Naive thymus-derived CD8-positive, alpha-beta T cell (primary cell): Measurements from ENCODE around the gene SULT4A1. TPM values are rescaled to one million over a fixed set of nuclear protein-coding genes. Genes with fewer than 3 reads are reported as not detected.

Experiments used
- ATAC-seq, 2 donors: fragments of 150-1000 bp; cut with Tn5 transposase in 1 of 2; sonication (Bioruptor Pico), chemical (Tn5 transposase) in 1 of 2; 1 replicate in 1 of 2; 2 replicates in 1 of 2; pipeline ENCODE4 v1.10.0; 2021; ENCODE audit warnings: mild to moderate bottlenecking in 2 of 2, moderate library complexity in 2 of 2
- POLR2A ChIA-PET: fragments of 350-600 bp; sonication (Branson Sonifier 250); formaldehyde crosslinking; loops from one replicate; lab custom pipeline; 2021; ENCODE audit warnings: antibody characterized with exemption; lab: Charles Lee
- DNase-seq, 10 donors: peaks; one replicate each; pipeline versions ENCODE4 v3.0.0 to v3.0.0-alpha.2; 2020 to 2022
- H3K27ac Mint-ChIP-seq, 10 donors: one replicate each; pipeline ENCODE4 v1.8.0; 2020 to 2022; ENCODE audit warnings: mild to moderate bottlenecking in 10 of 10, mixed read lengths in 10 of 10, moderate library complexity in 4 of 10, inconsistent platforms in 1 of 10
- H3K27me3 Mint-ChIP-seq, 5 donors: one replicate each; pipeline ENCODE4 v1.8.0; 2021 to 2022; ENCODE audit warnings: mixed read lengths in 5 of 5
- H3K36me3 Mint-ChIP-seq, 3 donors: one replicate each; pipeline ENCODE4 v1.8.0; 2020 to 2022; ENCODE audit warnings: mixed read lengths in 3 of 3, mild to moderate bottlenecking in 2 of 3, inconsistent platforms in 1 of 3
- H3K4me1 Mint-ChIP-seq, 4 donors: one replicate each; pipeline ENCODE4 v1.8.0; 2021 to 2022; ENCODE audit warnings: mixed read lengths in 4 of 4
- H3K4me3 Mint-ChIP-seq, 10 donors: one replicate each; pipeline ENCODE4 v1.8.0; 2020 to 2022; ENCODE audit warnings: mild to moderate bottlenecking in 10 of 10, mixed read lengths in 10 of 10, moderate library complexity in 6 of 10, inconsistent platforms in 1 of 10
- H3K9me3 Mint-ChIP-seq, 9 donors: one replicate each; pipeline ENCODE4 v1.8.0; 2020 to 2022; ENCODE audit warnings: mixed read lengths in 9 of 9, mild to moderate bottlenecking in 3 of 9, inconsistent platforms in 1 of 9, moderate library complexity in 1 of 9
- polyA plus RNA-seq, 3 donors: library from polyadenylated mRNA; unstranded; fragments of 300-500 nt; fragmentation: Illumina TruSeq; gene quantifications; one replicate each; pipeline ENCODE4 v1.2.3, GENCODE V29; 2021
- total RNA-seq, 8 experiments: library from RNA in 2 of 8; stranded (reverse) in 2 of 8; gene quantifications; one replicate each; pipeline ENCODE4 v1.2.3 and lab custom pipeline; 2021 to 2026

The SULT4A1 gene
- total and polyA plus RNA-seq, 5 experiments from 2014 or later, result not detected

DNA sequence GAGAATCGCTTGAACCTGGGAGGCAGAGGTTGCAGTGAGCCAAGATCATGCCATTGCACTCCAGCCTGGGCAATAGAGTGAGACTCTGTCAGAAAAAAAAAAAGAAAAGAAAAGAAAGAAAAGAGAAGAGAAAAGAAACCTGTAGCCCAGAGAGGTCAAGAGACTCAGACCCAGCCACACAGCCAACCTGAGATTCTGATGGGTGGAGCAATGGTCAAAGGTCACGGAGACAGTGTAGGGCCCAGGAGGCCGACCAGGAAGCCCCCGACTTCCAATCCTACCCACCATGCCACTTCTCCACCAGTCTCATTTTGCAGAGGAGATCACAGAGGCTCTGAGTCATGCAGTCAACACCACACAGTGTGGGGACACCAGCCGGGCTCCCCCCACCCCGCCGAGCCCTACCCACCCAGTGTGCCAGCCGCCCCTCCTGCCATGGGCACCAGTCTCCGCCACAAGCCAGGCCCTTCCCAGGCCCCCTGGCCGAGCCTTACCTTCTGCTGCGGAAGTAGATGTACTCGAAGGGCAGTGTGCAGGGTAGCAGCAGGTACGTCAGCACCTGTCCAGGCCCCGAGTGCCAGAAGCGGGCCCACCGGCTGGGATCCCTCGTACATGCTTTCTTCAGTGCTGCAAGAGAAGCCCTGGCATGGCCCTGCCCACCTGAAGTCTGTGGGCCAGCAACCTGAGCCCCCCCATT is 21.6 kb upstream of the SULT4A1 start:
- H3K4me3 Mint-ChIP-seq, result no peak overlapping the region
- POLR2A ChIA-PET, result no interaction called here
- no peak for DNase-seq
- H3K36me3 Mint-ChIP-seq, result no peaks in the 10 kb centered on the region
- no peak for ATAC-seq
- H3K9me3 Mint-ChIP-seq, result no peaks in the 10 kb centered on the region
- peaks cover 2 to 5% (median 5%) of the 10 kb centered on the region in 4 donors for H3K4me1 Mint-ChIP-seq
- H3K27ac Mint-ChIP-seq, result peak overlapping the region in 1 of 10 donors; percentile 64
- H3K27me3 Mint-ChIP-seq, result peaks cover 11 to 70% (median 31%) of the 10 kb centered on the region in 5 donors

DNA sequence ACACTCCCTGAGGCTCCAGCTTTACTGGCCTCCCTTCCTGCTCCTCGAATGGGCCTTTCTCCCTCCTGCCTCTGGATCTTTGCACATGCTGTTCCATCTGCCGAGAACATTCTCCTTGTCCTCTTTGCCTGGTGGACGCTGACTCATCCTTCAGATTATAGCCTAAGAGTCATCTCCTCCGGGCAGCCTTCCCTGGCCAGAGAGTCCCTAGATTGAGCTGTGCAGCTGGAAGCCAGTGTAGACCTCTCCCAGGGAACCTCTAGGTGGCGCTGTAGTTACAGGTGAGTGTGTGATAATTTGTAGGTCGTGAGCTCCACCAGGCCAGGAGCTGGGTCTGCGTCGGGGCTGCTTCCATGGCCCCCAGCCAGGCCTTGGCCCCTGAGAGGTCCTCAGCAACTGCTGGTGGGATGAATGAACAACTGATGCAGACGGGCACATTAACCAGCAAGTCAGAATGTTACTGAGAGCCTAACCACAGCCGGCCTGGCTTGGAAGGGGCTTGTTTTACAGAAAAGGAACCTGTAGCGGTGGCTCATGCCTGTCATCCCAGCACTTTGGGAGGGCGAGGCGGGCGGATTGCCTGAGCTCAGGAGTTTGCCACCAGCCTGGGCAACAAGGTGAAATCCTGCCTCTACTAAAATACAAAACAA is 20.8 kb upstream of the SULT4A1 start:
- ATAC-seq (peak; percentile 59 to 66), DNase-seq (peak in 8 of 10 donors; percentile 20 to 51 (median 35))
- POLR2A ChIA-PET, result no interaction called here
- H3K4me1 Mint-ChIP-seq, result peaks cover 2 to 5% (median 5%) of the 10 kb centered on the region in 4 donors
- peak overlapping the region in 1 of 10 donors; percentile 64 for H3K27ac Mint-ChIP-seq
- H3K9me3 Mint-ChIP-seq, result no peaks in the 10 kb centered on the region
- H3K27me3 Mint-ChIP-seq, result peaks cover 13 to 69% (median 30%) of the 10 kb centered on the region in 5 donors
- no peak overlapping the region for H3K4me3 Mint-ChIP-seq
- H3K36me3 Mint-ChIP-seq, result no peaks in the 10 kb centered on the region

DNA sequence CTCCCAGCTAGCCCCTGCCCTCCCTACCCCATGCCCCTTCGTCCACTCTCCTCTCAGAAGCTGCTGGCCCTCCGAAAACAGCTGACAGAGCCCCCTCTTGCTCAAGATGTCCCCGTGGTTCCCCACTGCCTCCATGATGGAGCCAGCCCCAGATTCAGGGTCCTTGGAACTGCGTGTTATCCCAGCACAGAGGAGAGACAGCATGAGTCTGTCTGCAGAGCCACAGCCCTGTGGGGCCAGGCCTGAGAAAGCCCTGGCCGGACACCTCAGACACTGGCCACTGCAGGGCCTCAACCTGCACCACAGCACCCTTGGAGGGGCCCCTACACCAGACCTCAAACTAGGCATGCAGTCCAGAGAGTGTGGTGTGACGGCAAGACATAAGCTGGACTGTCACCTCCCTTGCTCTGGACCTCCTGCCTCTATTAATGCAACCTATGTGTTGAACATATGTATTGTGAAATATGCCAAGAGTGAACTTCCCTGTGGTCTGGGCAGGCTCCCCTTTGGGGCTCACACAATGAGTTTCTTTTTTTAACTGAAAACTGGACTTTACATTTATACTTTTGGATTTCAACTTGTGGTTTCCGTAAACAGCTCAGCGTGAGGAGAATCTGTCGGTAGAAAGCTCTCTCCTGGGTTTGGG is 19.9 kb upstream of the SULT4A1 start:
- DNase-seq (no peak), ATAC-seq (no peak)
- Mint-ChIP-seq H3K4me3 (no peak overlapping the region), H3K27ac (no peak overlapping the region), H3K4me1 (peaks cover 2 to 5% (median 4%) of the 10 kb centered on the region in 4 donors), H3K9me3 (no peaks in the 10 kb centered on the region), H3K36me3 (no peaks in the 10 kb centered on the region), H3K27me3 (peaks cover 12 to 69% (median 31%) of the 10 kb centered on the region in 5 donors)
- POLR2A ChIA-PET, result no interaction called here

DNA sequence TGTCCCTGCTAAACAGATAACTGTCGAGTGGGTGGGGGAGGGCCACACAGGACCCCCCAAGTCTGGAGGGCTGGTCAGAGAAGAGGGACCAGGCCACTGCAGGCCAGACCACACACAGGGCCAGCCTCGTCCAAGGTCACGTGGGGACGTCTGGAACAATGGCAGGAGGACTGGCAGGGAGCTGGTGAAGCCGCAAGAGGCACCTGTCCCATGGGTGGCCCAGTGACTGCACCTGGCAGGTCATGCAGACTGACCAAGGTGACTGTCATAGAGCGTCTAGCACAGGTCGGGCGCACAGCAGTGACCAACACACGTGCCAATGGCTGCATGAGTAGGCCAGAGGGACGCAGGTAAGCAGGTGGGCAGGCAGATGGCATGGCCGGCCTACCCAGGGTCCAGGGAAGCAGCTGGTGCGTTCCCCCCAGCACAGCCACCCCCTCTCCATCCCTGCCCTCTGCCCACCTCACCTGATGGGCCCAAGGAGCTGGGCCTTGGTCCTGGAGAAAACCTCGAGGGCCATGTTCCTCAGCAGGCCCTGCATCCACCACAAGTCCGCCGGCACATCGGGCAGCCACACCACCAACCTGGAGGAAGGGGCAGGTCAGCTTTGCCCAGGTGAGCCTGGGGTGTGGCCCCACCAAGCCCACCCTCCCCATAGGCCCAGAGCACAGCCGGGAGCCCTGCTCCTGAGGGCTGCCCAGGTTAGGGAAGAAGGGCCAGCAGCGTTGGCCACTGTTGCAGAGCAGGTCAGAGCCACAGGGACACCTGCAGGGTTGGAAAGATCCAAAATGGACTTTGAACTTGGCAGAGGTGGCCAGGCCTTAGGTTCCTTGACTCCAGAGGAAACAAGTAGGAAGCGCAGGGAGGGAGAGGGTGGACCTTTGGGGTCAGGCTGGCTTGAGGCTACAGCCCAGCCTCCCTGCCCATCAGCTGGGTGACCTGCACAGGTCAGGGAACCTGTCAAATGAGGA is 19.1 kb upstream of the SULT4A1 start:
- Mint-ChIP-seq H3K27me3 (peaks cover 9 to 69% (median 29%) of the 10 kb centered on the region in 5 donors), H3K4me1 (peaks cover 2 to 5% (median 4%) of the 10 kb centered on the region in 4 donors), H3K9me3 (no peaks in the 10 kb centered on the region), H3K4me3 (no peak overlapping the region), H3K36me3 (no peaks in the 10 kb centered on the region), H3K27ac (no peak overlapping the region)
- no peak for ATAC-seq
- no peak for DNase-seq
- POLR2A ChIA-PET, result no interaction called here

DNA sequence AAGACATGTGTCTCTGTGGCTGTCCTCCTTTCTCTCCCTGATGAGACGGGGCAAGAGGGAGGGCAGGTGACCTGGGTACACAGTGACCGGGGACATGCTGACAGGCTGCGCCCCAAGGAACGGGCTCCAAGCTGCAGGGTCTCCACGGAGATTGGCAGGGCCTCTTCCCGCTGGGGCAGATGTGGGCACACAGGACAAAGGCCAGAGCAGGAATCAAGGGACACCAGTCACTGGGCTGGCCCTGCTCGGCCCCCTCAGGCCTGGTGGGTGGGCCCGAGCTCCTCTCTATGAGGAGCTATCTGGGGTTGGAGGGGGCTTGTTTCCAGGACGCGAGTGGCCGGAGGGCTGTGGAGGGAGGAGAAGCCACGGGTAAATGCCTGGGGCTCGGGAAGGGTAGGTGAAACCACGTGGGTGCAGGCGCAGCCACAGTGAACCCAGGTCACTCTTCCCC is 18.3 kb upstream of the SULT4A1 start:
- no peaks in the 10 kb centered on the region for H3K36me3 Mint-ChIP-seq
- H3K27ac Mint-ChIP-seq, result no peak overlapping the region
- ATAC-seq (no peak), DNase-seq (no peak)
- POLR2A ChIA-PET, result no interaction called here
- H3K27me3 Mint-ChIP-seq, result peaks cover 12 to 71% (median 33%) of the 10 kb centered on the region in 5 donors
- H3K4me1 Mint-ChIP-seq, result peaks cover 2 to 5% (median 4%) of the 10 kb centered on the region in 4 donors
- no peaks in the 10 kb centered on the region for H3K9me3 Mint-ChIP-seq
- H3K4me3 Mint-ChIP-seq, result no peak overlapping the region

DNA sequence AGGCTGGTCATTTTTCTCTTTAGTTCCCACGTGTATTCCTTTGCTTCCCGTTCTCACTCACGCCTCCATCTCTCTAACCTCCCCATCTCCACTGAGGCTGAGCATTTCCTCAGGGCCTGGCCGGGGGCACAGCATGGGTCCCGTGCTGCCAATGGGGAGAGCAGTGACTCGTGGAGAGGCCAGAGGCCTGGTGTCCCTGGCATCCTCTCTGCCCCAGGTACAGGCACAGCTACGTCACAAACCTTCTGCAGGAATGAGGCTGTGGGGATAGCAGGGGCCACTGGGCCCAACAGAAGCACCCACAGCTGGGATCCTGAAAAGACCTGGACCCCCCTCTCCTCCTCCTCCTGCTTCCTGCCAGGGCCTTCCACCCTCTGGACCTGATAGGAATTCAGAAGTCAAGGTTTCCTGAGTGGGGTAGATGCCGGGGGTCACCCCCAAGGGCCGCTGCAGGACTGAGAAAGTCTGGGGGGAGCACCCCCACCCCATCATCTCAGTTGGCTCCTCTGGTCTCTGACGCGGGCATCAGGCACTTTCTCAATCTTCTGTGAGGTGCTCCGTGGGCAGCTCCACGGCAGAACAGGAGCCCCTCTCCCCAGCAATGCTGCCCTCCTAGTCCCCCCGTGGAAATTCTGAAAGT is 17.7 kb upstream of the SULT4A1 start:
- DNase-seq, result no peak
- Mint-ChIP-seq H3K4me1 (peaks cover 2 to 5% (median 3%) of the 10 kb centered on the region in 4 donors), H3K9me3 (peaks cover 0 to 2% (median 0%) of the 10 kb centered on the region in 9 donors), H3K4me3 (no peak overlapping the region), H3K27ac (no peak overlapping the region), H3K27me3 (peaks cover 11 to 71% (median 36%) of the 10 kb centered on the region in 5 donors), H3K36me3 (no peaks in the 10 kb centered on the region)
- no peak for ATAC-seq
- POLR2A ChIA-PET, result no interaction called here

DNA sequence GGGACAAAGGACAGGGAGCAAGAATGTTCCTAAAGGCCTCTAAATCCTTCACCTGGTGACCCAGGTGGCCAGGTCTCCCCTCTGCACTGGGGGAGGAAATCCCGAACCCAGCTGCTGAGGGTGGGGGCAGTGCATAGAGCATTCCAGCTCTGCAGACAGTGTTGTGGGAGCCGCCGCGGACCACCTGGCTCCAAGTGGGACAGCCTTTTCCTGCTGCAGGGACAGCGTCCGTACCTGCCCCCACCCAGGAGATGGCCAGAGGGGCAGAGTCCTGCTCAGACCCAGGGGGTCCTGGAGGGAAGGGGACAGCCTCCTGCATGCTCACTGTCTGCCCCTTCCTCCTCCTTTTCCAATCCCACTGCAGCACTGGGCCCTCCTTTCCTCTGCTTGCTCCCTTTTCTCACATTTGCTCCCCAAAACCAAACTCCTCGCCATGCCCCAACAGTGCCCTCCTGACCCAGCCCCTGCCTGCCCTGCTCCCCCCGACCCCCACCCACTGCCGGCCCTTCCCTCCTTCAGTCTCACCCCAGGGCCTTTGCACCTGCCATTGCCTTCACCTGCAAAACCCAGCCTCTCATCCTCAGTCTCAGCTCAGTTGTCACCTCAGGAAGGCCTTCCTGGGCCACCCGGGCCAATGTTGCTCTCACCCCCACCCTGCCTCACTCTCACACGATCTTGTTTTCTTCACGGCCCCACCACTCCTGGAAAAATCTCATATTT is 16.7 kb upstream of the SULT4A1 start:
- H3K9me3 Mint-ChIP-seq, result peaks cover 0 to 2% (median 0%) of the 10 kb centered on the region in 9 donors
- POLR2A ChIA-PET, result no interaction called here
- H3K4me3 Mint-ChIP-seq, result no peak overlapping the region
- no peak for ATAC-seq
- H3K36me3 Mint-ChIP-seq, result no peaks in the 10 kb centered on the region
- peaks cover 0 to 5% (median under 1%) of the 10 kb centered on the region in 4 donors for H3K4me1 Mint-ChIP-seq
- no peak for DNase-seq
- peaks cover 19 to 77% (median 44%) of the 10 kb centered on the region in 5 donors for H3K27me3 Mint-ChIP-seq
- H3K27ac Mint-ChIP-seq, result no peak overlapping the region

DNA sequence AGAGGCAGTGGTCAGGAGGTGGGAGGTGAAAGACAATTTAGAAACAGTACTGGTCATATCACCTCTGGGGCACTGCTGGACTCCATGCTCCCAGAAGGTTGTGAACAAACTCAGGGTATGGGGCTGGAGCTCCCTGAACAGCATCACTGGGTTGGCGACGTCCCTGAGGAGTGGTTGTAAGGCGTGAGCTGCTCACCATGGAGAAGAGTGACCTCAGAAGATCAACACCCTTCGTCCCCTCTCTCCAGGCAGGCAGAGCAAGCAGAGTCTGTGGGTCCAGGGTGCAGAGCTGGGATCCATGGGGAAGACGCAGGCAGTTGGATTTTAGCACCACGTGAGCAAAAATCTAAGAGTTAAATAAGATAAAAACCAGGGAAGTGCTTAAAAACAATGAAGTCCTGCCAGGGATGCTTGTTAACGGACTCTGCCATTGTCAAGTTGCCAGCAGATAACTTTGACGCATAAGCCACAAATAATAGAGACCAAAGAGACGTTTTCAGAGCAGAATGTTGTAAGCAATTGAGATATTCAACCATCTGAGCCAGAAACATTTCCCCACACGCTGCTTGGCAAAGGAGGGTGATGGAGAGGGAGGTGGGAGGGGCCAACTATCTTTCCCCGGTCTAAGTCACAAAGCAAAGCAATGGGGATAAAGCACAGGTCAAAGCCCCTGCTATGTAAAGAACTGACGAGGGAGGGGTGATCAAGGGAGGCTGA is 15.9 kb upstream of the SULT4A1 start:
- H3K9me3 Mint-ChIP-seq, result peaks cover 0 to 4% (median 0%) of the 10 kb centered on the region in 9 donors
- peaks cover 24 to 83% (median 51%) of the 10 kb centered on the region in 5 donors for H3K27me3 Mint-ChIP-seq
- POLR2A ChIA-PET, result no interaction called here
- H3K36me3 Mint-ChIP-seq, result no peaks in the 10 kb centered on the region
- H3K4me3 Mint-ChIP-seq, result no peak overlapping the region
- DNase-seq (no peak), ATAC-seq (no peak)
- H3K4me1 Mint-ChIP-seq, result peaks cover 0 to 5% (median under 1%) of the 10 kb centered on the region in 4 donors
- H3K27ac Mint-ChIP-seq, result no peak overlapping the region

DNA sequence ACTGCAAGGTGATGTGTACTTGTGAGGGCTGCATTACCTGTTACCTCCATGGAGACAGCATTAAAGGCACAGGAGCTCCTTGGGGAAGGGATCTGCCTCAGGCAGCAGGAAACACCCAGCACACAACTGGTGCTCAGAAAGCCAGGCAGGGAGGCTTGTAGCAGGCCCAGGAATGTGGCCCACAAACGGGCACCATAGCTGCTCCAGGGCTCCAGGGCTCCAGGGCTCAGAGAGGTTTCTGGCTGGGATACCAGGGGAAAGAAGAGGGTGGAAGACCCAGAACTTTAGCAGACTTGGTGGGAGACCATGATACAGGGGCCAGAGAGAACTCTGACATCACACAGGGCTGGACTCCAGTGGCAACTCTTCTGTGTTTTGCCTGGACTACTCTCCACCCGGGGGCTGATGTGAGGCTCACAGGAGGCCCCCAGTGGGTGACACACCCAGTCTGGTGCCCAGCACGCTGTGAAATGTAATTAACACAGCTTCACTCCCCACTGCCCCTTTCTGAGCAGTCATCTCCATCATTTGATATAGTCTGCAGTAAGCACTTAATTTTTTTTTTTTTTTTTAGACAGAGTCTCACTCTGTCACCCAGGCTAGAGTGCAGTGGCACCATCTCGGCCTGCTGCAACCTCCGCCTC is 14.7 kb upstream of the SULT4A1 start:
- Mint-ChIP-seq H3K4me3 (no peak overlapping the region), H3K27ac (no peak overlapping the region), H3K36me3 (no peaks in the 10 kb centered on the region), H3K9me3 (peaks cover 0 to 4% (median 0%) of the 10 kb centered on the region in 9 donors), H3K4me1 (no peaks in the 10 kb centered on the region), H3K27me3 (peaks cover 27 to 77% (median 57%) of the 10 kb centered on the region in 5 donors)
- ATAC-seq, result no peak
- no peak for DNase-seq
- POLR2A ChIA-PET, result no interaction called here

DNA sequence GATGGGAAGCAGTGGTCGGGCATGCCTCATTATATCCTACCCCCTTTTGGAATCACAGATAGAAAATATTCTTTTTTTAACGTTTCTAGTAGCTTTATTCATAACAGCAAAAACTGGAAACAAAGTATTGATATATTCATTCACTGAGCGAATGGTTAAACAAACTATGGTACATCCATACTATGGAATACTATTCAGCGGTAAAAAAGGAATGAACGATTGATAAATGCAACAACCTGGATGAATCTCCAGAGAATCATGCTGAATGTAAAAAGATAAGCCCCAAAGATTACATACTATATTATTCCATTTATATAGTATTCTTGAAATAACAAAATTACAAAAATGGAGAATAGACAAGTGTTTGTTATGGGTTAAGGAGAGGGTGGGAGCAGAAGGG is 7.5 kb upstream of the SULT4A1 start:
- peaks cover 0 to 13% (median 0%) of the 10 kb centered on the region in 3 donors for H3K36me3 Mint-ChIP-seq
- peaks cover 27 to 49% (median 34%) of the 10 kb centered on the region in 5 donors for H3K27me3 Mint-ChIP-seq
- ATAC-seq, result no peak
- no peaks in the 10 kb centered on the region for H3K4me1 Mint-ChIP-seq
- no peak for DNase-seq
- peaks cover 0 to 38% (median 11%) of the 10 kb centered on the region in 9 donors for H3K9me3 Mint-ChIP-seq
- H3K27ac Mint-ChIP-seq, result no peak overlapping the region
- POLR2A ChIA-PET, result no interaction called here
- H3K4me3 Mint-ChIP-seq, result no peak overlapping the region
